ELR (cell line): Measurements from ENCODE around the gene CFAP221.
A peak's percentile ranks its signal among the peaks of the same experiment; 100 is the strongest.

Experiments used
- DNase-seq: peaks from one replicate; pipeline ENCODE4 v3.0.0-alpha.2; 2015; ENCODE audit warnings: low read depth

The CFAP221 gene

DNA sequence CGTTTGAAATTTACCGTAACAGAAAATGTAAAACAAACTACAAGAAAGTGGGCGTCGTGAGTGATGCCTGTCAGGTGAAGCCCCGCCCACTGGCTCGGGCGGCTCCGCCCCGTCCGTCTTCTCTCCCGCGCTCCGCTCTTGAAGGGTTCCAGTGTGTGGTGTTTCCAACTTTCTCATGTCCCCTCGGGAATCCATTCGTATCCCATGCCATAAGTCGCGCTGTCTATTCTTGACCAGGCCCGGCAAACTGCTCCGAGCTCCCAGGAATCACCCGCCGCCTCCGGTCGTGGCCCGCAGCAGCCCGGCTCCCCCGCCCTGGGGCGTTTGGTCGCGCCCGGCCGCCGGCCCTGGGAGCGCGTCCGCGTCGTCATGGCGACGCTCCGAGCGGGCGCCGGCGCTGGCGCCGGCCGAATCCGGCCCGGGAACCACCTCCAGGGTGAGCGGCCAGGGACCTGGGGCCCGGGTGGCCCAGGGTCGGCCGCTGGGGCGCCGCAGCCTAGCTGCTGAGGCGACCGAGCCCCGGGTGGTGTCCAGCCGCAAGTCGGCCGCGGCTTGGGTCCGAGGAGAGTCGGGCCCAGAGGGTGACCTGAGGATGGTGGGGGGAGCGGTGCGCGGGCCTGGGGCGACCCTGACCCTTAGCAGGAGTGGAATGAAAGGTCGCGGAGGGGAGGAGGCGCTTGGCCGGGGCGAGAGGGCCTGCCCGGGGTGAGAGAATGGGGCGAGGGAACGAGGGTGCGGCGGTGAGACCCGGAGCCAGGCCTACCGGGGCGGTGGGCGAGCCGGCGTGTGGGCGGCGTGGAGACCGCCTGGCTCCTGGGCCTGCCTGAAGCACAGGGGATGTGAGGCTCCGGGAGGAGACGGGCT, at the start of gene CFAP221:
Gene CFAP221 (plus strand): TSS at position 375 of the 864 bp plus-strand sequence. CDS start 1,683 bp downstream, outside the sequence.
- peak; percentile 67 for DNase-seq

DNA sequence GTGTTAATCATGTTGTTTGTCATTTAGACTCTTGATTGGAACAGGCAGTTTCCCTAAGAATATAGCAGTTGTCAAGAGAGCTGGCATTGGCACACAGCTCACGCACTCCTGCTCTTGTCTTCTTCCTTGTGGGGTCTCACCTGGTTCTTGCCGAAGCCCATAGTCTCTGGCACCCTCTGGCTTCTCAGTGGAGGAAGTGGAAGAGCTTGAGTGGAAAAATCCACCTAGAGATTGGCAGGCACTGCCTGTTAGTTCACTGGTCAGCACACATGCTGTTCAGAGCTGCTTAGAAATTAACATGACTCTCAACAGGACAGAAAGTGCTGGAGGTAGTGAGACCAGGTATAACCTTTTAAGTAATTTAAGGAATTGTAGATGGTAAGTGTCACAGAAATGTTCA, 48.3 kb upstream of the CFAP221 start:
- DNase-seq = no peak

DNA sequence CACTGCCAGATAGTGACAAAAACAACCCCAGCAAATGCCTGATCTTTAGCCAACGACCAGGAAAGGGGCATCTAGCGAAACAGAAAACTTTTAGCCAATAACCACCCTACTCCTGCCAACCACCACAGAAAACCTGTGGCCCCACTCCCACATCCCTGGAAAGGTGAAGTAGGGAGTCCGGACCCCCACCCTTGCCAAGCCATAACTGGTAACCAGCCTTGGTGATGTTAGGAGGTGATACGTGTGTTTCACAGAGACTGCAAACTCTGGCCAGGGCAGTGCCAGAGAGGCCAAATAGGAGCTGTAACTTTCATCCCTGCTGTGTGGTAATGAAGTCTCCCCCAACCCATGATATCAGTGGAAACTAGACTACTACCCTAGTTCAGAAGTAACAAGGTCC, 47.6 kb upstream of the CFAP221 start:
- no peak for DNase-seq

DNA sequence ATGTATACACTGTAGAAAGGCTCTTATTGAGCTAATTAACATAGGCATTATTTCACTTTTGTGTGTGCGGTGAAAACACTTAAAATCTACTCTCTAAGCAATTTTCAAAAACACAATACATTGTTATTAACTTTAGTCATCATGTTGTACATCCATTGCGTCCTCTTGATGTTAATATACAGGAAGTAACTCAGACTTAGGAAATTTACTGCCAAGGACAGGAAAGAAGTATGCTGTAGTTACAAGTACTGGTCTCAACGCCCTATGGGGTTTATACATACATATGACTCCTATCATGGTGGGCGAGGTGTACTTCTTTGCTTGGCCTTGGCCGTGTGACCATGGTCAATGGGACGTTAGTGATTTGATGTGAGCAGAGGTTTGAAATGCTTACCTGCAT, 35.5 kb upstream of the CFAP221 start:
- peak; percentile 17 for DNase-seq

DNA sequence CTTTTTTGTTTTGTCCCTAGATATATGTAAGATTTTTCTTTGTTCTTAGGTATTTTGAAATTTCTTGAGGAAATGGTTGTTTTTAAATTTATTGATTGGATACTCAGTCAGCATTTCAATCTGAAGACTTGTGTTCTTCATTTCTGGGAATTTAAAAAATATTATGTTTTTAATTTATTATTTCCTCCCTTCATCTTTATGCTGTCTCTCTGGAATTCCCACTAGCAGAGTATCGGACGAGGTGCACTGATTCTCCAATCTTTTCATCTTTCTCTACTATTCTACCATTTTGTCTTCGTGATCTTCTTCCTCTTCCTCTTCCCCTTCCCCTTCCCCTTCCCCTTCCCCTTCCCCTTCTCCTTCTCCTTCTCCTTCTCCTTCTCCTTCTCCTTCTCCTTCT, 32.3 kb upstream of the CFAP221 start:
- no peak for DNase-seq

DNA sequence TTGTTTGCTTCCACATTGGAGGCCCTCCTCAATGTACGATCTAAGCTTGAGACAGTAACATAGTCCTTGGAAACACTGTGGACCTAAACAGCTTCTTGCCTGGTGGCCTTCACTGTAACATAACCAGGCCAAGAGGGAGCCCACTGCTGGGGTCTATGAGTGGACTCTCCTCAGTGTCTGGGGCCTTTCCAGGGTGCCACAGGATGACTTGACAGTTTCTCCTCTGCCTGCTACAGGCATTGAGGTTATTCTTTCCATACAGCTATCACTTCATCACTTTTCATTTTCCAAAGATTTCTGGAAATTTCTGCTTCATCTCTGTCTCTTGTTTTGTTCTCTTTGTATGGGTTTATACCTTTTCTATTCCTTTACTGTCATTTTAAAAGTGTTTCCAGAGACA, 31.3 kb upstream of the CFAP221 start:
- no peak for DNase-seq

DNA sequence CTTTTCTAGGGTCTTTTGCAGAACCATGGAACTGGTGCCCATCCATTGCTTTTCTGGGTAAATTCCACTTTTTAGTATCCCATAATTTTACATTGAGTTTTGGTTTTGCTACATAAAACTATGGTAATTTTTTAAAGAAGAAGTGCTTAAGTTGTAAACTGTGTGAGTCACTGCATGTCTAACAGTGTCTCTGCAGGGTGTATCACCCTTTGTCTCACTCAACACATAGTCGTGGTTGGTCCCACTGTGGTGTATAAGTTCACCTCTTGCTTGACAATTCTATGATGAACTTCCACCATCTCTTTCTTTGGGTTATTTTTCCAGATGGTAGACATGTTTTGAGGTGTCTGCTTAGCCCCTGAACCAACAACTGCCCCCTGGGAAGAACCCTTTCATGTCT, 30.4 kb upstream of the CFAP221 start:
- DNase-seq = no peak

DNA sequence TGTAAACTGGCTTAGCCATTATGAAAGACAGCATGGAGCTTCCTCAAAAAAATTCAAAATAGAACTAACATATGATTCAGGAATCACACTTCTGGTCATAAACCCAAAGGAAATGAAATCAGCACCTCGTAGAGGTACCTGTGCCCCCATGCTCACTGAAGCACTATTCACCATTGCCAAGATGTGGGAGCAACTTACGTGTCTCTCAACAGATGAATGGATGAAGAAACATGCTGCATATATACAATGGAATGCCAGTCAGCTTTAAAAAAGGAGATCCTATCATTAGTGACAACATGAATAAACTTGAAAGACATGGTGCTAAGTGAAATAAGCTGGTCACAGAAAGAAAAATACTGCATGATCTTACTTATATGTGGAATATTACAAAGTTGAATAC, 28.1 kb upstream of the CFAP221 start:
- DNase-seq = no peak

DNA sequence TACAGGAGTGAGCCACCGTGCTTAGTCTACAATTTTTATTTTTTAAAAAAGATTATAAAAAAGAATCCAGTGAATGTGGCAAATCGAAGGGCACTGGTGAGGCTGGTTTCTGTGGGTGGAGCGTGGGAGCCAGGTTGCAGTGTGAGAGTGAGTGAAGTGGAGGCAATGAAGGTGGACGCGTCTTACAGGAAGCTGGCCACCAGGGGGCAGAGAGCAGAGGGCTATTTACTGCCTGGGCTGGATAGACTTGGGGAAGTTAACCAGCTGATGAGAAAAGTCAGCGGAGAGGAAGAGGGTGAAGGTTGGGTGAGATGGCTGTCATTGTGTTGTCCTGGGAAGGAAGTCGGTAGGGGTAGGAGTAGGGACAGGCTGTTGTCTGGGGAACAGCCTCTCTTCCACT, 26.8 kb upstream of the CFAP221 start:
- DNase-seq = peak; percentile 60

DNA sequence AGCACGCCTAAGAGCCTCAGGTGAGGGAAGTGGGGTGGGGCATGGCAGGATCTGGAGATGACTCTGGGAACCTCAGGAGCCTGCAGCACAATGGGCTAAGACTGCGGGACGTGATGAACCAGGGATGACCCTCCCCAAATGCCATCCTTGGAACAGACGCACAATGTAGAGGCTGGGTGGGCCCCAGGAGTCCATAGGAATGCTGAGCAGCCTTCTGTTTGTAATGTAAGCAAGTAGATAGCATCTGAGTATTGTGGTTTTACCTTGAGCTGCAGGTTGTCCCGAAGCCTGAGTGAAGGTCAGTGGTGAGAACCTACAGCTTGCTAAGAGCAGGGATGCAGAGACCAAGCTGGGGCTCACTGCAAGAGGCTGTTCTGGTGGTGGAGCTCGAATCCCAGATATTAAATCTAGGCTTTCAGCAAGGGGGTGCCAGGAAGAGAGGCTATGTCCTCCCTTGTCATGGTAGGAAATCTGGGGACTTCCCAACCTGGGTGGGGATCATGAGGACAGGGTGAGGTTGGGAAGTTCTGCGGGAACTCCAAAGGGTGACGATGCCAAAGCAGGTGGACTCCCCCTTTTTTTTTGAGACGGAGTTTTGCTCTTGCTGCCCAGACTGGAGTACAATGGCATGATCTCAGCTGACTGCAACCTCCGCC, 25.7 kb upstream of the CFAP221 start:
- no peak for DNase-seq

DNA sequence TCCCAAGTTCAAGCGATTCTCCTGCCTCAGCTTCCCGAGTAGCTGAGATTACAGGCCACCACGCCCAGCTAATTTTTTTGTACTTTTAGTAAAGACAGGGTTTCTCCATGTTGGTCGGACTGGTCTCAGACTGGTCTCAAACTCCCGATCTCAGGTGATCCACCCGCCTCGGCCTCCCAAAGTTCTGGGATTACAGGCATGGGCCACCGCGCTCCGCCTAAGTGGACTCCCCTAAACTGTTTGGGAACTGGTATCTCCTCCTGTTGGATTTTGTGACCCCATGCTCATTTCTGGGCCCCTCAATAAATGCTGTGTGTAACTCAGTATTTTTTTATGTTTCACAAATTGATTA, 25.2 kb upstream of the CFAP221 start:
- DNase-seq = no peak

DNA sequence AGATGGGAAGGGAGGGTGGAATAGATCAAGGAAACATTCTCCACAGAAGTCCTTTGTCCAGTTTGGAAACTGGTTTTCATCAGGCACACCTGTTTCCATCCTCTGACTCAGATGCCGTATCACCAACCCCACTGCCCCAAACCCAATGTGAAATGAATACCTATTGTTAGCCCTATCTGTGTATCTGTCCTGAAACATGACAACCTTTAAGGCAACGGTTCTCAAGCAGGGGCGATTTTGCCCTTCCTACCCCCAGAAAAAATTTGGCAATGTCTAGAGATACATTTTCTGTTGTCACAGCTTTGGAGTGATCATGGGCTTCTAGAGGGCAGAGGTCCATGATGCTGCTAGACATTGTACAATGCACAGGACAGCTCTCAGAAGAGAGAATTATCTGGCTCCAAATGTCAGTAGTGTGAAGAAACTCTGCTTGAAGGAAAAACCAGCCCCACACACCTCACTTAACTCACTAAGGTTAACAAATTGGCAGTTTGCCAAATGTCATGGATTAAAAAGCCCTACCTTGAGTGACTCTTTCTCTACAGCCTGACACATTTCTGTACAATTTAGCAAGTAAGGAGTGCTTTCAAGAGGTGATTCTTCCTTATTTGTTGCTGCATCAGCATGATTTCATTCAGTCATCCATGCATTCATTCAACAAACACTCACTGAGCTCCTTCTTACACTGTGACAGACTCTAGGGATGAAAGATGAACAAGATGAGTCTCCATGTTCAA, 23.4 kb upstream of the CFAP221 start:
- no peak for DNase-seq

DNA sequence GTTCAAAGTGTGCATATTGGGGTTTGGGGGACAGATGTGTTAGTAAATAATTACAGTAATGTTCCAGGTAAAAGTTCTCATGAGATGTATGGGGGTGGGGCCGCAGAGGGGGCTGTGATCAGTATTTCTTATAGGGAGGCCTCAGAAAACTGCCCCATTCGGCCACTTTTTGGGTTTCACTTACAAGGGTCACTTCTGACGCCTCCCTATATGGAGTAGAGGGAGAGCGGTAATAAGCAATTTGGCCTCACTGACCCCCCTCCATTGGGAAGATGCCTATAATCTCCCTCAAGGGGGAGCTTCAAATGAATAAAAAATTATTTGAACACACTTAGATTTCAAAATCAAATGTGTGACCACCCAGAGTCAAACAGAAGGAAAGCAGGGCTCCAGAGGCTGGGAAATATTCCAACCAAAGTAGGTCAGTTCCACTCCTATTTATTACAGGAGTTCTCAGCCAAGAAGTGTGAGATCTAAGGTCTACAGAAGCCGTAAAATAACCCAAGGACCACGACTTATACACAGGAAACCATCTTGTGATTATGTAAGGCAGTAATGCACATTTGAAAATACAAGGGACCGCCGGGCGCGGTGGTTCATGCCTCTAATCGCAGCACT, 22.7 kb upstream of the CFAP221 start:
- DNase-seq = no peak

DNA sequence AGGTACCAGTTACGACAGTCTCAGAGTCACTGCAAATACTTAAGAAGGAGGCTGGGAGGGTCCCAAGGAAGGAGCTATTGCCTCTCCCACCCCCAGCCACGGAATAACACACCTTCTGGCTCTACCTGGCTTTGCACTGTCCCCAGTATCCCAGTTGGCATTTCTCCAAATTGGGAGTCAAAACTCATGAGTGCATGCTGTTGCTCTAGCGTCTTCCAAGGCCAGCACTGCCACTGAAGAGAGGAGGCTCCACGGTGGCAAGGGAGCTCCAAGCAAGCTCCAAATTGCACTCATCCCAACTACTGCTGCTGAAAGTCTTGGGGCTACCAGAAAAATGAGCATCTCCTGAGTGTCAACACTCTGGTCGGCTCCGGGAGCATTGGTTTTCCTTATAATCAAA, 21.6 kb upstream of the CFAP221 start:
- DNase-seq = no peak

DNA sequence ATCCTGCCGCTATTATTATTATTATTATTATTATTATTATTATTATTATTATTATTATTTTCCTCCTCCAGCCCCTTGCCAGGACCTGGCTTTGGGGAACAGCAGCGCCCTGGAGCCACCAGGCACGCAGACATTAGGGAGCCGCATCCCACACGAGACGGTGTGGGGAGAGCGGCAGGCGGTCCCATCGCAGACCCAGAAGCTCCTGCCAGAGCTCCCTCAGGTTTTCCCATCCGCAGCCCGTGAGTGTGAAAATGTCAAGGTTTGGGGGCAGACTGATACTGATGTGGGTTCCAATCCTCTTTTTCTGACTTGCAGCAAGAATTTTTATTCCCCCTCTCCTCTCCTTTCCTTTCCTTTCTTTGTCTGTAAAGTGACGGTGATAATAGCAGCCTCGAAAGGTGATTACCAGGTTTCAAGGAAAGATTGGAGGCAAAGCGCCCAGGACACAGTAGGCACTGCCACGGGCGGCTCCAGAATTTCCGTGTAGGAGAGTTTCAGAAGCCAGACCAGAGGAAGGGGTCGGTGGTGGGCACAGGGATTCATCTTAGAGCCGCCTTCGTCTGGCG, 20.8 kb upstream of the CFAP221 start:
- no peak for DNase-seq

DNA sequence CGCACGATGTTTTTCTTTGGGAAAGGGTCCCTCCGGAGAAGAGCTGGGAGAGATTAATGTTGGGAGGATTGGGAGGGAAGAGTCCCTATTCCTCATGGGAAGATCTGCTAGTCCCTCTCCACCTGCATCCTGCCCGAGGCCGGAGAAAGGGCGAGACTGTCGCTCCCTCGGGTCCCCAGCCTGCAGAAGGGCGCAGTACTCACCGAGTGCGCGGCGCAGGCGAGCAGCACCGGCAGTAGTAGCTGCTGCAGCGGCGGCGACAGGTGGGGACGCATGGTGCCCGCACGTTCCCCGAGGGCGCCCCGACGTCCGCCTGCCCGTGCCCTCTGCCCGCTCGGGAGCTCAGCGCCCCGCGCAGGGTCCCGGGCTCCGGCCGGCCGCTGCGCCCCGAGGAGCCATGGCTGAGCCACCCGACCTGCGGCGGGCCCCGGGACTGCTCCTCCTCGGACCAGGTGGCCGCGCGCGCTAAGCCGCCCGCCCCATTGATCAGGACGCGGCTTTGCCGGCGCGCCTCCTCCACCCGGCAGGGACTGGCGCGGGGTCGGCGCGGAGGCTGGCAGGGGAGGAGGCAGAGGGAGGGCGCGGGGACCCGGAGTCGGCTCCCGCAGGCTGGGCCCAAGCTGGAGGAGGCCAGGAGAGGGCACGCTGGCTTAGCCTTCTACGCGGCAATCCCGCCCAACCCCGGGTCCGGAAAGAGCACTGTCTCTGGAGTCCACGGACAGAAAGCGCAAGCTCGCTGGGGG, 20.1 kb upstream of the CFAP221 start, which contains the start of gene SCTR:
Gene SCTR (minus strand): TSS at position 532 of the 743 bp plus-strand sequence. CDS start 257 bp downstream, at position 275.
- no peak for DNase-seq

DNA sequence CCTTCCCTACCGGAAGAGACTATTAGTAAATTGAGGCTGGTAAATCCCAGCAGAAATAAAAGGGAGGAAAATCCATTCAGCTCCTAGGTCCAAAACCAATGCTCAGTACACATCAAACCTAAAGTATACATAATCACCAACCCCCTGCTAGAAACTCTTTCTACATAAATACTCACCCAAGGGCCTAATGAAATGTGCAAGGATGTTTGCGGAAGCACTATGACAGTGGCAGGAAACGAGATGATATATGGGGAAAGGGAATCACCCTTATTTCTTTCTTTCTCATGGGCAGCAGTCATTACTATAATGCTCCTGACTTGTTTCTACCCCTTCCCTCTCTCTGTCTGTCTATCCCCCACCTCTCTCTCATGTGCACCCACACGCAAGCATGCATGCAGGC, 18.6 kb upstream of the CFAP221 start:
- no peak for DNase-seq

DNA sequence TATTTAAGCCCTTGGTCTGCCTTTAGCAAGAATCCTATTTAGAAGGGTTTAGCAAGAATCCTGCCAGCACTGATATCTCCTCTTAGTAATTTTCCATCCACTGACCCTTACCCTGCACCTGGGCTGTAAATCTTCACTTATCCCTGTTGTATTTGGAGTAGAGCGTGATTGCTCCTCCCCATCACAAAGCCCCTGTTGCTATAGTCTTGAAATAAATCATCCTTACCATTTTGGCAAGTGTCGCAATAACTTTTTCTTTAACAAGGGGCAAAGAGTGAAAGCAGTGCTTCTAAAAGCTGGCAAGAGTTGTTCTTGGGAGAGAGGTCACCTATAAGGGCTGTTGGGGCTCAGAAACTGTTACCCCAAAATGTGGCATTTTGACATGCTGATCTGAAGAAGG, 16.2 kb upstream of the CFAP221 start:
- DNase-seq = no peak

DNA sequence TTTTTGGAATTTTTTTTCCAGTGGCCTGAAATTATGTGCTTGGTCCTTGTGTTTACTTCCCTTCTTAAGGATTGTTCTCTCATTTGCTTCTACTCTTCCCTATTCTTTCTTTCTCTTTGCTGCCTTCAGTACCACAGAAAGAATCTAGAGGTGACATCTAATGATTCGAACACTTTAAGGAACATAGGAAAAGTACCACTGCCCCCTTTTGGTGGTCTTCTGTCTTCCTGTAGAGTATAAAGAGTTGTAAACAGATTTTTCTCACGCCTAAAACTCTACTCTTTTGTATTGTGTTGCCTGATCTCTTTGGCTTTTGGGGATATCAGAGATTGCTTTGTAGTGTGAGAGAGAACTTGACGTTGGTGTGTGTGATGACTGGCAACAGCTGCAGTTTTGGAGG, 13.0 kb upstream of the CFAP221 start:
- DNase-seq = peak; percentile 32

DNA sequence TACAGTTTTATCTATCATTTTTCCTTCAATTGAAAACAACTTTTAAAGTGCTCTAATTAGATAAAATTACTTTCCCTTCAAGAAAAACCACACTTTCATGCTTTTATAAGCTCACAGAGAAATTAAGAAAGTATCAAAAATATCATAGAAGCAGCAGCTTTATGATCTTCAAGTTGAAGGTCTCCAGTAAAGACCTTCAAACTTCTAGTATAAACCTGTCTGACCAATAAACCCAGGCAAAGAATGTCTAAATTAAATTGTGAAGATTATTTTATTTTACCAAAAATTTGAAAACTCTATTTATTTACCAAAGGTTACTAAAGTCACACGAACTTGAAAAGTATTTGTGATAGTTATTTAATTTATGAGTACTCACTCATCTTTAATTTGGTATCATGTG, 10.7 kb upstream of the CFAP221 start:
- no peak for DNase-seq

DNA sequence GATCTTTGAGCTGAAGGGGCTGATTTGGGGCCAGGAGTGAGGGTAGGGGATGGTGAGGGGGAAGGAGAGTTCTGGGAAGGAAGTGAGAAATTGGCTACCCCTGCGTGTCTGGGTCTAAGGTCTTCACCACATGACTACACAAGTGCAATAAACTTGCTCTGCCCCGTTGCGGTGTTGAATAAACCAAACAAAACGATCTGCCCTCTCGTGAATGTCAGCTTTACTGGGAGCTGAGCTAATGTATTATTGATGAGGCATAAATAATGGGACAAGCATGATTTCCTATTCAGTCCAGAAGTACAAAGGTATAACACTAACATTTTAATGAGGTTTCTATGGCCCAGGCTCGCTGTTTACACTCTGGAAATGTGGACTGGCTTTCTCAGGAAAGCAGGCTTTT, 8.0 kb upstream of the CFAP221 start:
- DNase-seq = no peak
